GM23338 (cell line): ENCODE measurements around the gene NR1I2.

ENCODE experiments used
- CREB1 ChIP-seq: fragments of 250-450 bp; sonication (Bioruptor Pico); IDR thresholded peaks from 2 replicates; pipeline ENCODE4 v1.5.0; 2020; ENCODE audit warnings: low read depth, mild to moderate bottlenecking, moderate library complexity
- EZH2 ChIP-seq: fragments of 200-600 bp; sonication (generic); IDR thresholded peaks from one replicate; pipeline ENCODE4 v1.8.0; 2017; ENCODE audit warnings: antibody characterized with exemption, mild to moderate bottlenecking, low read depth; ENCODE audit not compliant: unreplicated experiment
- EZH2phosphoT487 ChIP-seq: fragments of 200-600 bp; sonication (generic); IDR thresholded peaks from one replicate; pipeline ENCODE4 v1.8.1; 2018; ENCODE audit warnings: antibody characterized with exemption; ENCODE audit not compliant: unreplicated experiment
- JUNB ChIP-seq: IDR thresholded peaks from one replicate; pipeline ENCODE4 v1.6.1; 2016; ENCODE audit warnings: antibody characterized with exemption; ENCODE audit not compliant: unreplicated experiment
- POLR2AphosphoS5 ChIP-seq: IDR thresholded peaks from 2 replicates; pipeline ENCODE4 v1.6.1; 2016; ENCODE audit warnings: antibody characterized with exemption, low read depth
- TF ChIP-seq, protein P1 (sequence below), 2 experiments: fragments of 200-600 bp in 1 of 2; sonication (generic) in 1 of 2; conservative IDR thresholded peaks; 2 replicates each; pipeline versions ENCODE4 v1.5.1 to v1.6.1; 2016 to 2017; ENCODE audit warnings: antibody characterized with exemption in 2 of 2, low read depth in 2 of 2, mild to moderate bottlenecking in 2 of 2, moderate library complexity in 1 of 2
- TF ChIP-seq, protein P2 (sequence below): fragments of 250-450 bp; sonication (Bioruptor Pico); IDR thresholded peaks from 2 replicates; pipeline ENCODE4 v1.5.0; 2020; ENCODE audit warnings: mild to moderate bottlenecking, moderate library complexity
- TF ChIP-seq, protein P3 (sequence below): IDR thresholded peaks from 2 replicates; pipeline ENCODE4 v1.6.1; 2016; ENCODE audit warnings: antibody characterized with exemption

DNA sequence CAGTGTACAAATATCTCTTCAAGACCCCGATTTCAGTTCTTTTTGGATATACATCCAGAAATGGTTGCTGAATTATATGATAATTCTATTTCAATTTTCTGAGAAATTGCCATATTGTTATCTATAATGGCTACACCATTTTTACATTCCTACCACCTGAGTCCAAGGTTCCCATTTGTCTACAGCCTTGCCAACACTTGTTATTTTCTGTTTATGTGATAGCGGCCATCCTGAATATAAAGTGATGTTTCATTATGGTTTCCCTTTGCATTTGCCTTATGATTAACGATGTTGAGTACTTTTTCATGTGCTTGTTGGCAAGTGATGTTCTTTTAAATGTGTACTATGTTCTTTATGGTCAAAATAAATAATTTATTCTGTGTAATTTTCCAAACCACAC lies 8.5 kb downstream of the NR1I2 start:
- TF ChIP-seq EZH2phosphoT487 (no peak), POLR2AphosphoS5 (no peak), EZH2 (no peak), CREB1 (CRISPR knock-in tag) (no peak), JUNB (no peak)
- TF ChIP-seq, protein P1, sequence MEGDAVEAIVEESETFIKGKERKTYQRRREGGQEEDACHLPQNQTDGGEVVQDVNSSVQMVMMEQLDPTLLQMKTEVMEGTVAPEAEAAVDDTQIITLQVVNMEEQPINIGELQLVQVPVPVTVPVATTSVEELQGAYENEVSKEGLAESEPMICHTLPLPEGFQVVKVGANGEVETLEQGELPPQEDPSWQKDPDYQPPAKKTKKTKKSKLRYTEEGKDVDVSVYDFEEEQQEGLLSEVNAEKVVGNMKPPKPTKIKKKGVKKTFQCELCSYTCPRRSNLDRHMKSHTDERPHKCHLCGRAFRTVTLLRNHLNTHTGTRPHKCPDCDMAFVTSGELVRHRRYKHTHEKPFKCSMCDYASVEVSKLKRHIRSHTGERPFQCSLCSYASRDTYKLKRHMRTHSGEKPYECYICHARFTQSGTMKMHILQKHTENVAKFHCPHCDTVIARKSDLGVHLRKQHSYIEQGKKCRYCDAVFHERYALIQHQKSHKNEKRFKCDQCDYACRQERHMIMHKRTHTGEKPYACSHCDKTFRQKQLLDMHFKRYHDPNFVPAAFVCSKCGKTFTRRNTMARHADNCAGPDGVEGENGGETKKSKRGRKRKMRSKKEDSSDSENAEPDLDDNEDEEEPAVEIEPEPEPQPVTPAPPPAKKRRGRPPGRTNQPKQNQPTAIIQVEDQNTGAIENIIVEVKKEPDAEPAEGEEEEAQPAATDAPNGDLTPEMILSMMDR (conservative IDR thresholded peaks at IDR 0.05; ENCODE audit: low read depth in 2 of 2): no peak
- TF ChIP-seq, protein P2, sequence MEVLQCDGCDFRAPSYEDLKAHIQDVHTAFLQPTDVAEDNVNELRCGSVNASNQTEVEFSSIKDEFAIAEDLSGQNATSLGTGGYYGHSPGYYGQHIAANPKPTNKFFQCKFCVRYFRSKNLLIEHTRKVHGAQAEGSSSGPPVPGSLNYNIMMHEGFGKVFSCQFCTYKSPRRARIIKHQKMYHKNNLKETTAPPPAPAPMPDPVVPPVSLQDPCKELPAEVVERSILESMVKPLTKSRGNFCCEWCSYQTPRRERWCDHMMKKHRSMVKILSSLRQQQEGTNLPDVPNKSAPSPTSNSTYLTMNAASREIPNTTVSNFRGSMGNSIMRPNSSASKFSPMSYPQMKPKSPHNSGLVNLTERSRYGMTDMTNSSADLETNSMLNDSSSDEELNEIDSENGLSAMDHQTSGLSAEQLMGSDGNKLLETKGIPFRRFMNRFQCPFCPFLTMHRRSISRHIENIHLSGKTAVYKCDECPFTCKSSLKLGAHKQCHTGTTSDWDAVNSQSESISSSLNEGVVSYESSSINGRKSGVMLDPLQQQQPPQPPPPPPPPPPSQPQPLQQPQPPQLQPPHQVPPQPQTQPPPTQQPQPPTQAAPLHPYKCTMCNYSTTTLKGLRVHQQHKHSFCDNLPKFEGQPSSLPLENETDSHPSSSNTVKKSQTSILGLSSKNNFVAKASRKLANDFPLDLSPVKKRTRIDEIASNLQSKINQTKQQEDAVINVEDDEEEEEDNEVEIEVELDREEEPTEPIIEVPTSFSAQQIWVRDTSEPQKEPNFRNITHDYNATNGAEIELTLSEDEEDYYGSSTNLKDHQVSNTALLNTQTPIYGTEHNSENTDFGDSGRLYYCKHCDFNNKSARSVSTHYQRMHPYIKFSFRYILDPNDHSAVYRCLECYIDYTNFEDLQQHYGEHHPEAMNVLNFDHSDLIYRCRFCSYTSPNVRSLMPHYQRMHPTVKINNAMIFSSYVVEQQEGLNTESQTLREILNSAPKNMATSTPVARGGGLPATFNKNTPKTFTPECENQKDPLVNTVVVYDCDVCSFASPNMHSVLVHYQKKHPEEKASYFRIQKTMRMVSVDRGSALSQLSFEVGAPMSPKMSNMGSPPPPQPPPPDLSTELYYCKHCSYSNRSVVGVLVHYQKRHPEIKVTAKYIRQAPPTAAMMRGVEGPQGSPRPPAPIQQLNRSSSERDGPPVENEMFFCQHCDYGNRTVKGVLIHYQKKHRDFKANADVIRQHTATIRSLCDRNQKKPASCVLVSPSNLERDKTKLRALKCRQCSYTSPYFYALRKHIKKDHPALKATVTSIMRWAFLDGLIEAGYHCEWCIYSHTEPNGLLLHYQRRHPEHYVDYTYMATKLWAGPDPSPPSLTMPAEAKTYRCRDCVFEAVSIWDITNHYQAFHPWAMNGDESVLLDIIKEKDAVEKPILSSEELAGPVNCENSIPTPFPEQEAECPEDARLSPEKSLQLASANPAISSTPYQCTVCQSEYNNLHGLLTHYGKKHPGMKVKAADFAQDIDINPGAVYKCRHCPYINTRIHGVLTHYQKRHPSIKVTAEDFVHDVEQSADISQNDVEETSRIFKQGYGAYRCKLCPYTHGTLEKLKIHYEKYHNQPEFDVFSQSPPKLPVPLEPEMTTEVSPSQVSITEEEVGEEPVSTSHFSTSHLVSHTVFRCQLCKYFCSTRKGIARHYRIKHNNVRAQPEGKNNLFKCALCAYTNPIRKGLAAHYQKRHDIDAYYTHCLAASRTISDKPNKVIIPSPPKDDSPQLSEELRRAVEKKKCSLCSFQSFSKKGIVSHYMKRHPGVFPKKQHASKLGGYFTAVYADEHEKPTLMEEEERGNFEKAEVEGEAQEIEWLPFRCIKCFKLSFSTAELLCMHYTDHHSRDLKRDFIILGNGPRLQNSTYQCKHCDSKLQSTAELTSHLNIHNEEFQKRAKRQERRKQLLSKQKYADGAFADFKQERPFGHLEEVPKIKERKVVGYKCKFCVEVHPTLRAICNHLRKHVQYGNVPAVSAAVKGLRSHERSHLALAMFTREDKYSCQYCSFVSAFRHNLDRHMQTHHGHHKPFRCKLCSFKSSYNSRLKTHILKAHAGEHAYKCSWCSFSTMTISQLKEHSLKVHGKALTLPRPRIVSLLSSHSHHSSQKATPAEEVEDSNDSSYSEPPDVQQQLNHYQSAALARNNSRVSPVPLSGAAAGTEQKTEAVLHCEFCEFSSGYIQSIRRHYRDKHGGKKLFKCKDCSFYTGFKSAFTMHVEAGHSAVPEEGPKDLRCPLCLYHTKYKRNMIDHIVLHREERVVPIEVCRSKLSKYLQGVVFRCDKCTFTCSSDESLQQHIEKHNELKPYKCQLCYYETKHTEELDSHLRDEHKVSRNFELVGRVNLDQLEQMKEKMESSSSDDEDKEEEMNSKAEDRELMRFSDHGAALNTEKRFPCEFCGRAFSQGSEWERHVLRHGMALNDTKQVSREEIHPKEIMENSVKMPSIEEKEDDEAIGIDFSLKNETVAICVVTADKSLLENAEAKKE (CRISPR knock-in tag): no peak
- TF ChIP-seq, protein P3, sequence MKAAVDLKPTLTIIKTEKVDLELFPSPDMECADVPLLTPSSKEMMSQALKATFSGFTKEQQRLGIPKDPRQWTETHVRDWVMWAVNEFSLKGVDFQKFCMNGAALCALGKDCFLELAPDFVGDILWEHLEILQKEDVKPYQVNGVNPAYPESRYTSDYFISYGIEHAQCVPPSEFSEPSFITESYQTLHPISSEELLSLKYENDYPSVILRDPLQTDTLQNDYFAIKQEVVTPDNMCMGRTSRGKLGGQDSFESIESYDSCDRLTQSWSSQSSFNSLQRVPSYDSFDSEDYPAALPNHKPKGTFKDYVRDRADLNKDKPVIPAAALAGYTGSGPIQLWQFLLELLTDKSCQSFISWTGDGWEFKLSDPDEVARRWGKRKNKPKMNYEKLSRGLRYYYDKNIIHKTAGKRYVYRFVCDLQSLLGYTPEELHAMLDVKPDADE: no peak
